ENCODE measurements around the gene GUCY2C.

DNA sequence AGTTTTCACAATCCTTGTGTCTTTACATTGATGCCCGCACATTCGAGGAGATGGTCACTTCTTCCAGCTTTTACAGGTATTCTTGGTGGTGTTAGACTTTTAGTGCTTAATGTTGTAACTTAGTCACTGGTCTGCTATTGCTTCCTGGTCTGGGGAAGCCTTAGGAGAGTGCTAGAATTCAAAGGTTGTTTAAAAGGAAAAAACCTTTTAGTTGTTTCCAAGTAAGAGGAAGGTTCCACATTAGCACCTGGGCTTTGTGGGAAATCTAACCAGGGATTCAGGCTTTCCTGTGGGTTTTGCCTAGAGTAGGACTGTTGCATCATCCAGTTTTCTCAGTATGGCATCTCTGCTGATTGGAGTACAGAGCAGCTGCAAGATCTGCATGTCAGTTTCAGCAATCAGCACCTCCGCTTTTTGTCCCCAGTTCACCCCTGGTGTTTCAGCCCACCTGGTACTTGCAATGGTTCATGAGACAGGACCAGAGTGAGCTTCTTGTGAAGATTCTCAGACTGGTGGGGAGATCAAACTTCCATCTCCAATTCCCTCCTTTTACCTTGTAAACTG lies 84.7 kb downstream of the GUCY2C start:
- TF ChIP-seq, protein P1, sequence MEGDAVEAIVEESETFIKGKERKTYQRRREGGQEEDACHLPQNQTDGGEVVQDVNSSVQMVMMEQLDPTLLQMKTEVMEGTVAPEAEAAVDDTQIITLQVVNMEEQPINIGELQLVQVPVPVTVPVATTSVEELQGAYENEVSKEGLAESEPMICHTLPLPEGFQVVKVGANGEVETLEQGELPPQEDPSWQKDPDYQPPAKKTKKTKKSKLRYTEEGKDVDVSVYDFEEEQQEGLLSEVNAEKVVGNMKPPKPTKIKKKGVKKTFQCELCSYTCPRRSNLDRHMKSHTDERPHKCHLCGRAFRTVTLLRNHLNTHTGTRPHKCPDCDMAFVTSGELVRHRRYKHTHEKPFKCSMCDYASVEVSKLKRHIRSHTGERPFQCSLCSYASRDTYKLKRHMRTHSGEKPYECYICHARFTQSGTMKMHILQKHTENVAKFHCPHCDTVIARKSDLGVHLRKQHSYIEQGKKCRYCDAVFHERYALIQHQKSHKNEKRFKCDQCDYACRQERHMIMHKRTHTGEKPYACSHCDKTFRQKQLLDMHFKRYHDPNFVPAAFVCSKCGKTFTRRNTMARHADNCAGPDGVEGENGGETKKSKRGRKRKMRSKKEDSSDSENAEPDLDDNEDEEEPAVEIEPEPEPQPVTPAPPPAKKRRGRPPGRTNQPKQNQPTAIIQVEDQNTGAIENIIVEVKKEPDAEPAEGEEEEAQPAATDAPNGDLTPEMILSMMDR (conservative IDR thresholded peaks at IDR 0.05) = no peak
- TF ChIP-seq ZFX (IDR thresholded peaks at IDR 0.05) = no peak

Measured in C4-2B (cell line).